ENCODE data around the gene LBHD2. TPM values are rescaled to one million over a fixed set of nuclear protein-coding genes. Genes with fewer than 3 reads are reported as not detected.

The LBHD2 gene
- total RNA-seq, 2 experiments from 2014 or later, result not detected

- peak overlapping the region; percentile 60 for H3K4me2 ChIP-seq (ENCODE audit: low read length)
- TF ChIP-seq CTCF (conservative IDR thresholded peaks at IDR 0.05; ENCODE audit: low read length) (peak; percentile 72), EZH2phosphoT487 (IDR thresholded peaks at IDR 0.05; ENCODE audit: borderline replicate concordance, low read depth, low read length) (no peak)
- H3K4me3 ChIP-seq (ENCODE audit: low read depth, low read length, poor library complexity, severe bottlenecking), result peak overlapping the region; percentile 13
- peak overlapping the region; percentile 62 for H3K27ac ChIP-seq (ENCODE audit: low read depth, low read length, poor library complexity, severe bottlenecking)
- H3K79me2 ChIP-seq (ENCODE audit: insufficient read depth, low read depth, low read length), result no peaks in the 10 kb centered on the region
- no peaks in the 10 kb centered on the region for H3K9me2 ChIP-seq (ENCODE audit: insufficient read depth, low read length)
- ChIA-PET POLR2A (interaction anchor here (0.9 to 1.1 kb wide), 2 partner anchors 10 to 35 kb away, joined by 3 to 9 read pairs; no protein-coding TSS in a partner anchor), CTCF (ENCODE audit: unreplicated experiment) (interaction anchor here (0.6 to 2.5 kb wide), 9 partner anchors 10 to 189 kb away, joined by 3 to 24 read pairs (median 4); no protein-coding TSS in a partner anchor)
- H3K36me3 ChIP-seq (ENCODE audit: insufficient read depth, low read length), result no peaks in the 10 kb centered on the region
- peaks cover 26% of the 10 kb centered on the region for H3K4me1 ChIP-seq (ENCODE audit: insufficient read depth, low read length, poor library complexity, severe bottlenecking)
- H3K9me3 ChIP-seq (ENCODE audit: low read length), result no peaks in the 10 kb centered on the region
- intact Hi-C loops (cut with micrococcal nuclease; ENCODE audit: unreplicated experiment), result loop anchor here (1.0 kb wide), 4 partner anchors 27 to 187 kb away; no protein-coding TSS in a partner anchor
- peak overlapping the region; percentile 50; the same call in 1 of the 2 replicates for H2AFZ ChIP-seq (ENCODE audit: low read length)
- DNase-seq (ENCODE audit: low spot score), result peak; percentile 88
- BruUV-seq (replicated peaks), result no TSS peak
- H4K20me1 ChIP-seq (ENCODE audit: insufficient read depth, low read length), result no peaks in the 10 kb centered on the region
Measured at GRCh38 chr14:103105580-103106150, 21.7 kb downstream of the LBHD2 start.

DNA sequence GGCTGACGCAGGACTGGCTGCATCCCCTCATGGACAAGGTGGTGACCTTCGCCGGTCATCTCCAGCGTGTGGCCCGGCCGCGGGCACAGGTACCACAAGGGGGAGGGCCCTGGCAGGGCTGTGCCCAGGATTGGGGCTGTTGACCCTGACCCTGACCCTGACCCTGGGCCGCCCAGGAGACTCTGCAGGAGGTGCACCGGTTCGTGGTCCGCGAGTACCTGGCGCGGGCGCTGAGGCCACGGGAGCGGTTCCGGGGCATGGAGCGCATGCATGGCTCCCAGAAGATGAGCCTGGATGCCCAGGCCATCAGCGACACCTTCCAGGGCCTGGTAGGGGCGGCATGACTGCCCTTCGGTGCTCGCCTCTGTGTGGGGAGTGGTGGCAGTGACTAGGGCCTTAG lies 23.4 kb downstream of the LBHD2 start:
- TF ChIP-seq EZH2phosphoT487 (IDR thresholded peaks at IDR 0.05; ENCODE audit: borderline replicate concordance, low read depth, low read length) (no peak), CTCF (conservative IDR thresholded peaks at IDR 0.05; ENCODE audit: low read length) (no peak)
- POLR2A ChIA-PET, result no interaction called here
- DNase-seq (ENCODE audit: low spot score), result no peak
- Histone ChIP-seq H3K4me2 (ENCODE audit: low read length) (no peak overlapping the region), H3K4me3 (ENCODE audit: low read depth, low read length, poor library complexity, severe bottlenecking) (no peak overlapping the region), H3K36me3 (ENCODE audit: insufficient read depth, low read length) (no peaks in the 10 kb centered on the region), H3K27ac (ENCODE audit: low read depth, low read length, poor library complexity, severe bottlenecking) (no peak overlapping the region), H4K20me1 (ENCODE audit: insufficient read depth, low read length) (no peaks in the 10 kb centered on the region), H3K9me2 (ENCODE audit: insufficient read depth, low read length) (no peaks in the 10 kb centered on the region), H3K4me1 (ENCODE audit: insufficient read depth, low read length, poor library complexity, severe bottlenecking) (peaks cover 35% of the 10 kb centered on the region), H3K79me2 (ENCODE audit: insufficient read depth, low read depth, low read length) (no peaks in the 10 kb centered on the region), H2AFZ (ENCODE audit: low read length) (no peak overlapping the region), H3K9me3 (ENCODE audit: low read length) (no peaks in the 10 kb centered on the region)
- intact Hi-C loops (cut with micrococcal nuclease; ENCODE audit: unreplicated experiment), result no loop called here
- CTCF ChIA-PET (ENCODE audit: unreplicated experiment), result no interaction called here
- BruUV-seq (replicated peaks), result no TSS peak

- DNase-seq (ENCODE audit: low spot score), result no peak
- intact Hi-C loops (cut with micrococcal nuclease; ENCODE audit: unreplicated experiment), result no loop called here
- Histone ChIP-seq H3K4me2 (ENCODE audit: low read length) (no peak overlapping the region), H3K9me2 (ENCODE audit: insufficient read depth, low read length) (no peaks in the 10 kb centered on the region), H4K20me1 (ENCODE audit: insufficient read depth, low read length) (no peaks in the 10 kb centered on the region), H3K4me3 (ENCODE audit: low read depth, low read length, poor library complexity, severe bottlenecking) (no peak overlapping the region), H3K27ac (ENCODE audit: low read depth, low read length, poor library complexity, severe bottlenecking) (no peak overlapping the region), H3K36me3 (ENCODE audit: insufficient read depth, low read length) (no peaks in the 10 kb centered on the region), H3K9me3 (ENCODE audit: low read length) (no peaks in the 10 kb centered on the region), H3K4me1 (ENCODE audit: insufficient read depth, low read length, poor library complexity, severe bottlenecking) (peaks cover 37% of the 10 kb centered on the region), H2AFZ (ENCODE audit: low read length) (no peak overlapping the region), H3K79me2 (ENCODE audit: insufficient read depth, low read depth, low read length) (no peaks in the 10 kb centered on the region)
- CTCF ChIA-PET (ENCODE audit: unreplicated experiment), result no interaction called here
- POLR2A ChIA-PET, result no interaction called here
- TF ChIP-seq EZH2phosphoT487 (IDR thresholded peaks at IDR 0.05; ENCODE audit: borderline replicate concordance, low read depth, low read length) (no peak), CTCF (conservative IDR thresholded peaks at IDR 0.05; ENCODE audit: low read length) (no peak)
- no TSS peak for BruUV-seq (replicated peaks)
Measured at GRCh38 chr14:103107941-103108748, 24.1 kb downstream of the LBHD2 start.

Data from OCI-LY7 (cell line).